ENCODE results near the gene ATP2B2.
A peak's percentile ranks its signal among the peaks of the same experiment; 100 is the strongest.

The ATP2B2 gene

GRCh38 chr3:10358309-10358980 is 146.9 kb downstream of the ATP2B2 start:
- no peak for DNase-seq (ENCODE audit: low spot score)

GRCh38 chr3:10357592-10358308 is 147.6 kb downstream of the ATP2B2 start:
- DNase-seq (ENCODE audit: low spot score) = peak; percentile 95

GRCh38 chr3:10357095-10357494 is 148.3 kb downstream of the ATP2B2 start:
- DNase-seq (ENCODE audit: low spot score) = no peak

GRCh38 chr3:10356461-10356981 is 148.9 kb downstream of the ATP2B2 start:
- DNase-seq (ENCODE audit: low spot score) = no peak

- DNase-seq (ENCODE audit: low spot score) = no peak
Measured at GRCh38 chr3:10354361-10355015, 150.9 kb downstream of the ATP2B2 start.

GRCh38 chr3:10353661-10354360 is 151.6 kb downstream of the ATP2B2 start:
- DNase-seq (ENCODE audit: low spot score) = no peak

- no peak for DNase-seq (ENCODE audit: low spot score)
Measured at GRCh38 chr3:10353160-10353559, 152.2 kb downstream of the ATP2B2 start.

GRCh38 chr3:10352146-10352911 is 153.1 kb downstream of the ATP2B2 start:
- no peak for DNase-seq (ENCODE audit: low spot score)

GRCh38 chr3:10351013-10351735 is 154.2 kb downstream of the ATP2B2 start:
- no peak for DNase-seq (ENCODE audit: low spot score)

- no peak for DNase-seq (ENCODE audit: low spot score)
Measured at GRCh38 chr3:10350324-10350985, 154.9 kb downstream of the ATP2B2 start.

GRCh38 chr3:10349801-10350200 is 155.6 kb downstream of the ATP2B2 start:
- no peak for DNase-seq (ENCODE audit: low spot score)

- no peak for DNase-seq (ENCODE audit: low spot score)
Measured at GRCh38 chr3:10348404-10348721, 157.0 kb downstream of the ATP2B2 start.

- DNase-seq (ENCODE audit: low spot score) = no peak
Measured at GRCh38 chr3:10347648-10348403, 157.6 kb downstream of the ATP2B2 start.

GRCh38 chr3:10345911-10346310 is 159.5 kb downstream of the ATP2B2 start:
- DNase-seq (ENCODE audit: low spot score) = no peak

GRCh38 chr3:10344944-10345575 is 160.3 kb downstream of the ATP2B2 start:
- no peak for DNase-seq (ENCODE audit: low spot score)

- DNase-seq (ENCODE audit: low spot score) = peak; percentile 64
Measured at GRCh38 chr3:10344147-10344943, 161.0 kb downstream of the ATP2B2 start.

- no peak for DNase-seq (ENCODE audit: low spot score)
Measured at GRCh38 chr3:10343526-10343925, 161.9 kb downstream of the ATP2B2 start.

GRCh38 chr3:10342781-10343180 is 162.6 kb downstream of the ATP2B2 start:
- DNase-seq (ENCODE audit: low spot score) = no peak

Measured in AG08395 (cell line).